NCI-H2107 treated with DMSO at 0.1 percent for 48 hours (cell line): ENCODE results near the gene ARHGAP4.

Experiments
- DNase-seq: peaks from one replicate; lab custom pipeline; 2025; ENCODE audit not compliant: unreplicated experiment; lab: John Stamatoyannopoulos, UW

Gene ARHGAP4

DNA sequence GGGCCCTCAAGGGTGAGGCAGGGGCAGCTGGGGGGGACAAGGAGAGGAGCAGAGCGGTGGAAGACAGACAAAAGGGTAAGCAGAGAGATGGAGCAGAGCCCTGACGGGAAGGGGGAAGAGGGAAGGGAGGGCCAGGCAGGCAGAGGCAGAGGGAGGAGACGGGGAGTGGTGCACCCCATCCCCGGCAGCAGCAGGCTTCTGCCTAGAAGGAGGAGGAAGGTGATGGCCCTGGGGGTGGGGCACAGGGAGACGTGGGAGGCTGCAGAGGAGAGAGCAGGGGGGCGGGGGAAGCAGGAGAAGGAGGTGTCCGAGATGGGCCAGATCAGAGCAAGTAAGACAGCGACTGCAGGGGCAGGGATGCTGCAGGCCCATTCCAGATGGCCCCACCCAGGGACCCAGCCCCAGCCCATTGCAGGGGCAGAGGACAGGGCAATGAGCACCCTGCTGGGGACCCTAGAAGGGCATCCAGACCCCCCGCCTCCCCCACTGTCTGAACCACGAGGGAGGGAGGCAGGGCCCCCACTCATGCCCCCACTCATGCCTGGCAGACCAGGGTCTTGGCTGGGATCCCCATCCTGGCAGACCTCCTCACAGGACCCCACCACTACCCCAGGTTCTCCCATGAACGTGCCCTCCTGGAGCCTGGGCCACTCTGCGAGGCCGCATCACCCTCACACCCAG is 42.8 kb downstream of the ARHGAP4 start:
- DNase-seq: no peak

DNA sequence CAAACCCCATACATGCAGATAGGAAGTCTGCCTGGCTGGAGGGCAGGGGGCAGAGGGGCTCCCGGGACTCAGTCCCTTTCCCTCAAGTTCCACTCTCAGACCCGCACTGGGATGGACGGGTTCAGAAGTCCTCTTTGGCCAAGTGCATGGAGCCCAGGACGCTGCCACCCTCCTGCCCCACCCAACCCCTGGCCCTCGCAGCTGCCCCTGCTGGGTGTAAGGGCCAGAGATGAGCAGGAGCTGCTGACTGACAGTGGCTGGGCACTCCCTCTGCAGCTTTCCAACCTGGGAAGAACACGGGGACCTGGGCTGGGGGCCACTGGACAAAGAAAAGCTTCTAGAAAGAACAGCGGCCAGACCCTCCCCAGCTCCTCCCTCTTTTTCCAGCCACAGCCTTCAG is 43.5 kb downstream of the ARHGAP4 start:
- DNase-seq: no peak

DNA sequence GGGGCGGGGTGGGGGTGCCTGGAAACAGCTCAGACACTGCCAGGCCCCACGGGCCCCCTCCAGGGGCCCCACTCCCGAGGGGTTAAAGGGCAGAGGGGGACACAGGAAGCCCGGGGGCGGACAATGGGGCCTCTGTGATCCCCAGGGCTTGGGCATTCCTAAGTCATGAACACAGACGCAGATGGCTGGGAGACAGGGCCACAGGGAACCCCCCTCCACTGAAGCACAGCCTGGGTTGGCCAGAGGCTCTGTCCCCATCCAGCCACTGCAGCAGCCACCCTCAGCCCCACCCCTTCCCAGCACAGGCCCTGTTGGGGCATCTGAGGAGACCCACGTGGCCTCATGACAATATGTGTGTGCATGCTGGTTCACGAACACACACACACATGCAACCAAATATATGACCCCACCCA is 44.0 kb downstream of the ARHGAP4 start:
- DNase-seq: no peak

DNA sequence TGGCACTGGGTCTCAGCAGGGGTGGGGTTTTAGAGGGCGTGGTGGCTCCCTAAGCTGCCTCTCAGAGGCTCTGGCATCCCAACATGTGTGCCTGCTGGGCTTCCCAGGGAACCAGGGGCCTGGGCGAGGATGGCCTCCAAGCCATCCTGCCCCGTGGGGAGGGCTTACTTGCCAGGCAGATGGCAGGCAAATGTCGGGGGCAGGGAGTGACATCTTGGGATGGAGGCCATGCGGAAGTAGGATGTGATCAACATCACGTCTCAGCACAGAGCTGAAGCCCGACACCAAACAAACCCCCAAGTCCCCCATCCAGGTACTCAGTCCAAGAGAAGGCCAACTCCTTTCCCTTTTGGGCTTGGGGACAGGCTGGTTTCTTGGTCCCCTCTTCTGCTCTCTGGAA is 44.8 kb downstream of the ARHGAP4 start:
- no peak for DNase-seq

DNA sequence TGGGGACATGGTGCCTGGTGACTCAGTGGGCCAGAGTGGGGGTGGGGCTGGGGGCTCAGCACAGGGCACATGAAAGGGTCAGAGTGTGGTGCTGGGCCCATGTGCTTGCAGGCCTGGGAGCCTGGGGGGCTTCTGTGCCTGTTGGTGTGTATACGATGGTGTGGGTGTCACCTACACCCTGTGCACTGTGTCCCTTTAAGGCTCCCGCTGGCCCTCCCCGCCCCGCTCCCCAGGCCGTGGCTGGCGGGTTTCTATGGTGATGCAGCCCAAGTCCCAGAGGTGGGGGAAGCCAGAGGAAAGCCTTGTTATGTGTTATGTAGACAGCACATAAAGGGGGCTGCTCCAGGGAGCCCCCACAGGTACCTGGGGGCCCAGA is 45.6 kb downstream of the ARHGAP4 start:
- no peak for DNase-seq

DNA sequence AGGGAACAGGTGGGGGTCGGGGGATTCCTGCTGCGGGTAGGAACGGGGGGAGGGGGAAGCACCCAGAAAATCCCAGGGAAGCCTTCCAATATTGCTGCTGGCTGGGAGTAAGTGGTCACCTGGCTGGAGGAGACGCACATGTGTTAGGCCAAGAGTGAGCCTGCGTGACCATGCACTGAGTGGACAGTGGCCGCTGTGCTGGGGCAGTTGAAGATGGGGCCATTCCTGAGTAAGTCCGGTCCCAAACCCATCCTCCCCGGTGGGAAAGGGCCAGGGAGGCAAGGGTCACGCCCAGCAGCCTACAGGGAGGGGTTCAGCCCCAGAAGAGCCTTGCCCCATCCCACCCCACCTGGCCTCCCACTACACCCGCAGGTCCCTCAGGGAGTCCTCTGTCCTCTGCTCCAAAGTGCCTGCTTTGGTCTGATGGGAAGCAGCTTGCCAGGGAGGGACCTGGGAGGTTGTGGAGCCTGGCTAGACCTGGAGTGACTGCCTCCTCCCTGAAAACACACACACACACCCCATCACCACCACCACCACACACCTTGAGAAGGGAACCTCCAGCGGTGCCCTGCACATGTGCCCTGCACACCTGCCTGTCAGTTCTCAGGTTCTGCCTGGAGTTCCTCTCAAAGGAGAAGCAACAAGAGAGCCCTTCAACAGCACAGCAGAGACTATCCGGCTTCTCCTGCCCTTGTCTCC is 46.2 kb downstream of the ARHGAP4 start:
- peak; percentile 83 for DNase-seq

DNA sequence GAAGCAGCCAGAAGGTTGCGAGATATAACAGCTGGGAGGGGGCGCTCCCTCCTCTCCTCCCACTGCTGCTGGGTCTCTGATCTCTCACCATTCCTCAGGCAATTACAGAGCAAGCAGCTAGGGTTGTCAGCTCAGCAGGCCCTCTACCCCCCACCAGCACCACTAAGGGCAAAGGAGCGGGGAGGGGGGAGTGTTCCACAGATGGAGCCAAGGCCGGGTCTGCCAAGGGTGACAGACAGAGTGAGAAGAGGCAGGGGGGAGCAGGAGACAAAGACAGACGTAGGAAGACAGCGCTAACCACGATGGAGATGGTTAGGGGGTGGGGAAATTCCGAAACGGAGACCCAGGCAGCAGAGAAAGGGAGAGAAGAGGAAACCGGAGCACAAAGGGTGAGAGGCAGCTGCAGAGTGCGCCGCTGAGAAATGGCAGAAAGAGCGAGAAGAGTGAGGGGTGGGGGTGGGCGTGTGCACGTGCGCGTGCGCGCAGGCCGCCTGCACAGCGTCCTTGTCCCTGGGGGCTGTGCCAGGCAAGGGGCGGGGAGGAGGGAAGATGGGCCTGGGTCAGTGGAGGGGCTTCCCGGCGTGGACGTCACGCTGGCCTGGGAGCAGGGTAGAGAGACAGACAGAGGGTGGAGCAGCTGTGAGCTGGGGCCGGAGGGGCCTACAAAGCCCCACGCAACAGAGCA is 47.0 kb downstream of the ARHGAP4 start:
- peak; percentile 96 for DNase-seq

DNA sequence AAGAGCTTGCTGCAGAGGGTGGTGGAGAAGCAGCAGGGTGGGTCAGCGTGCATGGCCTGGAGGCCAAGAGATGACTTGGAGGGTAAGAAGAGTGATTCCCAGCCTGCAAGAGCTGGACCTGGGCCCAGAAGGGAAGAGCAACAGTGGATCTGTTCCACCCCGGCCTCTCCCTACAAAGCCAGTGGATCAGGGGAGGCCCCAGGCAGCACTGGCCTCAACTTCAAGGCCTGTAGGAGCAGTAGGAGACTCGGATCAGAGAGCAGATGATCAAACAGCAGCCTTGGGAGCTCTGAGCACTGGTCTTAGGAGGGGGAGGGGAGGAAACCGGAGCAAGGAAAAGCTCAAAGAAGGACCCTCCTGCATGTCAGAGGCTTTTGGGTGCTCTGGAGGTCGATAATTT is 47.7 kb downstream of the ARHGAP4 start:
- DNase-seq: no peak

DNA sequence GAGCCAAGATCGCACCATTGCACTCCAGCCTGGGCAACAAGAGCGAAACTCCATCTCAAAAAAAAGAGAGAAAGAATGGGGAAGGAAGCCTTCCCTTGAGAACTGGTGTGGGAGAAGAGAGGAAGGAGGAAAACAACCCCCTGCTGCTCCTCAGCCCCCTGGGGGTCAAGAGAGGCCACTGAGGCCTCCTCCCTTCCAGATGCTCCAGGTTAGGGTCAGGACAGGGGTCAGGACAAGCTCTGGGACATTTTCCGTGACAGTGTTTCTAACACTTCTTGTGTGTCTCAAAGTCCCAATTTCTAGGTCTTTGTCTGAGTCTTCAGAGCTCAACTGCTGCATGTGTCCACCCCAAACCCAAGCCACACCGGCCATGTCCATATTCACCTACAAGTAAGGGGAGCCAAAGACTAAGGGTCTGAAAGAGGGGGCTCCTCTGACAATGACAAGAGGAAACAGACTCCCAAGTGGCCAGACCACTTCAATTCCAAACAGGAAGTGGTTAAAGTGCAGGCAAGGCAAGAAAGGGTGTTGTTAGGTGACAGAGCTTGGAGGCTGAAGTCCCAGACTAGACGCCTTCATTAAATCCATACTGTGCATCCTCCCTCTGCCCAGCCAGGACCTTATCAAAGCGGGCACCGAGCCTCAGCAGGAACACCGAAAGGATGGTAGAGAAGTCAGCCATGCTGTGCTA is 48.3 kb downstream of the ARHGAP4 start:
- DNase-seq: no peak

DNA sequence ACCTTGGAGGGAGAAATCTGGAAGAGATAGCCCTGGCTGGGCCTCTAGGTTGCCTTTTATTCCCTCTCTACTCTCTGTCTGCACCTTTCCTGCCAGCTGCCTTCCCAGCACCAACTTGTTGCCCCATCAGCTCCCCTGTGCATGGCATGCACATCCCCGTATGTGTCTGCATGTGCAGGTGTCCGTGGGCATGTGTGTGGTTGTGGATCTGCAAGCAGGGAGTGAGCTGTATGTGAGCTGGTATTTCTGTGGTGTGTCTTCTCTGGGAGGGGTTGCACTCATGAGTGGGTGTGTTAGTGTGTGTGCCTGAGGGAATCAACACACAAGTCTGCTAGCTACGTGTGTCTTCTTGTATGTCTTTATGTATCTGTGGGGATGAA is 50.0 kb downstream of the ARHGAP4 start:
- DNase-seq: no peak

DNA sequence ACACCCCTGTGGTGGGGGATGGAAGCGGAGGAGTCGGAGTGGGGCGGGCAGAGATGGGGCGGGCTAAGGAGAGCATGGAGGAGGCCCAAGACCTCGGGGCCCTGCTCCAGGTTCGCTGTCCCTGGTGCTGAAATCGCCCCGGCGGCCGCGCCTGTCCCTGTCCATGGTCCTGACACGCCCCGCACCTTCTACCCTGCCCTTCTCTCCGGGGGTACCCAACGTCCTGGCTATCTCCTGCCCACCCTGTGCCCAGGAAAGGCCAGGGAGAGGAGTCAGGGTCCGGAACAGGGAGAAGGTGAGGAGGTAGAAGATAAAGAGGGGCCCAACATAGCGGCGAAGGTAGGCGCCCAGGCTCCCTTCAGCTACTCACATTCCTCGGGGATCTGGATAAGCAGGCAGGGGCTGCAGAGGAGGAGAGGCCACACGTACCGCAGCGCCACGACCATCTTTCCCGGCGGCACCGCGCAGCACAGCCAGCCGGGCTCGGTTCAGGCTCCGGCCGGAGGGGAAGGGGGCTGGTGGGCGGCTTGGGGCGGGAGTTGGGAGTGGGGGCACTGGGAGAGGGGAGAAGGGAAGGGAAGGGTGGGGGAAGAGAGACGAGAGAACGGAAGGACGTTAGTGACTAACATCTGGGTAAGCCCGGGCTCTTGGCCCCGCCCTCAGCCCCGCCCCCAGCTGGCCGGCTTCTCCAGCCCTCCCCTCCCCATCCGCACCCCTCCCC is 50.5 kb downstream of the ARHGAP4 start:
- no peak for DNase-seq

DNA sequence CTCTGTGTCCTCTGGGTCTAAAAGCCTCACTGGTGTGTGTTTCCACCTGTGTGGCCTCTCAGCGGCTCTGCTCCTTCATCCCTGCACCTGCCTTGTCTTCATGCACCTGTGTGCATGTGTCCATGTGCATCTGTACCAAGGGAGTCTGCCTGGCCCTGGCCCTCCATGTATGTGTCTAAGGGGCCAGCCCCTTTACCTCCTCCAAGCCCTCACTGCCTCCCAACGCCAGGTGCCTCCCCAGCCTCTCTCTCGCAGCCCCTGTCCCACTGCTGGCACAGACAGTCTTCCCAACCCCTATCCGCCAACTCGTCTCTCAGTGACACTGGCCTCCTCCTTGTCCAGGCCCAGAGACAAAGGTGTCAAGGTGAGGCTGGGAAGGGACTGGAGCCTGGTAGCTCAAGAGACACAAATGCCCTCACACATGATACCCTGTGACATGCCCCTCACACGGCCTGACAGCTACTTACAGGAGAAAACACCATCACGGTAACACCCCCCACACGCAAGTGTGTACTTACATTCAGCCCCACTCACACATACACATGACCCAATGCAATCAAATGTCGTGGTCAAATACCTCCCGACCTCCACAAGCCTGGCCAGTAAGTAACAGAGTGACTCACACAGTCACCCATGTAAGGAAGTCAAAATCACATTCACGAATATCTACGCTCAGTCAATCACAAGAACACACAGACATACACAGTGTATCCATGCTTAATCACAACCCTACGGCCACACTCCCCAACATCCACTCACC is 51.5 kb downstream of the ARHGAP4 start:
- no peak for DNase-seq

DNA sequence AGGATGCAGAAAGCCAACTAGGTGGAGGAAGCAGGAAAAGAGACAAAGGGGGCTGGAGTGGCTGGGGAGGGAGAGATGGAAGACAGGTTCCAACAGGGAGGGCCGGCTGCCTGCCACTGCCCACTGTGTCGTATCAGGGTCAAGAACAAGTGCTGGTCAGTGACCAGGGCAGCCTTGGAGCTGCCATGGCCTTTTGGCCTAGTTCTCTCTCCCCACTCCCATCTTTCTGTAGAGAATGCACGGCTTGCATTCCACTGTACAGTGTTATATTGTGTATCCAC is 52.0 kb downstream of the ARHGAP4 start:
- no peak for DNase-seq

DNA sequence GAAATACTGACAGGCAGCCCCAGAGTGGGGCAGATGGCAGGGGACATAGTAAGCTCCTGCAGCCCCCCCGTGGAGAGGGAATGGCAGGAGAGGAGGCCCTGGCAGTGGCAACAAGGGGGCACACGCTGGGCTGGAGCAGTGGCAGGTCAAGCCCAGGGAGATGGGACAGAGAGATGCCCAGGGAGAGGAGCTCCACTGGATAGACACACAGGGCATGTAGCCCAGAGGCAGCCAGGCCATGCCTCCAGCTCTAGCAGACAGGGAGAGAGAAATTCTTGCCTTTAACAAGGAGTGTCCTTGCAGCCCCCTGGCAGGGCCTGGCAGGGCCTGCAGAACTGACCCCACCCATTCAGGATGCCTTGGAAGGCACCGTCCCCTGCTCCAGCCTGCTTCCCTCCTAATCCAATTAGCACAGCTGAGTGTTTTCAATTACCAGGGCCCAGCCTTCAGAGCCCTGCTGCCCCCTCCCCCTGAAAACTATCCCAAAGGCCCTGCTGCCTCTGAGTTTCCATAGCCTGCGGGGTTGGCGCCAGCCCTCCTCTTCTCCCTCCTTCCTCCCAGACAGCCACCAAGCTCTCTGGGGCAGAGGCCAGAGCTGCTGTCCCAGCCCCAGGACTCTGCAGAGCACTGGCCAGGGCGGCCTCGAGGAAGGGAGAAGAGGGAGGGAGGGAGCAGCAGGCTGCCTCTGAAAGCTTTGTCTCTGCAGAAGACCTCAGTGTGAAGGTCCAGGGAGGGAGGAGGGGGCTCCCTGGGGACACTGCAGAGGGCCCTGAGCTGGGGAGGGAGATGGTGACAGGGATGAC is 52.6 kb downstream of the ARHGAP4 start:
- DNase-seq: no peak

DNA sequence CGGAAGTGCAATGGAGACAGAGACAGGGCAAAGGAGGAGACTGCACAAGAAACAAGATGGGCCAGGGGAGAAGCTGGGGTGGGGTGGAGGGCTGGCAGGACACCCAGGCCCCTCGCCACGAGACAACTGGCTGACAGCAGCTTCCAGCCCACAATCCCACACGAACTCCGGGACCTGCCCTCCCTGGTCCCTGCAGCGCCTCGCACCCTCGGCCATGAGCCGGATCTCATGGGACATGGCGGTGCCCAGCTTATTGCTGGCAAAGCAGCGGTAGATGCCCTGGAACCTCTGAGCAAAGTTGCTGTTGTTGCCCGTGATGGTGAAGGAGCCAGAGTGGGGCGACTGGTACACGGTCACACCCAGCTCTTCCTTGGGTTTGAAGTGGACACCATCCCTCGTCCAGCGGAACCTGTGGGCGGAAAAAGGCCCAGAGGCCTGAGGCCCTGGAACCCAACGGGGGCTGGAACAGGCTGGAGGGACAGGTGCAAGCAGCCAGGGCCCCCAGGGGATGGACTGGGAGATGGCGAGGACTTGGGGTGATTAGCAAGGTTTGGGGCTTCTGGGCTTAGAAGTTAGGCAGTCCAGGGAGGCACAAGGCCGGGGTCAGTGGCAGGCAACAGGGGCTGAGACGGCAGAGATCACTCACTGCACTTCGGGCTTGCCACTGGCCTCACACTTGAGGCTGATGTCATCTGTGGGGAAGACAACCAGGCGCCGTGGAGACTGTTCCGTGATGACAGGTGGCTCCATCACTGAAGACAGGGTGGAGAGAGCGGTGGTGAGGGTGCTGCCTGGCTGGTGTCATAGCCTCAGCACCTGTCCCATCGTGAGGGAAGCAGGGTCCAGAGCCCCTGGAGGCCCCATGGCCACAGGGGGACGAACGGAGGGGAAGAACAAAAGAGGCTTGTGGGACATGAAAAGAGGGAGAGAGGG is 53.9 kb downstream of the ARHGAP4 start:
- DNase-seq: no peak

DNA sequence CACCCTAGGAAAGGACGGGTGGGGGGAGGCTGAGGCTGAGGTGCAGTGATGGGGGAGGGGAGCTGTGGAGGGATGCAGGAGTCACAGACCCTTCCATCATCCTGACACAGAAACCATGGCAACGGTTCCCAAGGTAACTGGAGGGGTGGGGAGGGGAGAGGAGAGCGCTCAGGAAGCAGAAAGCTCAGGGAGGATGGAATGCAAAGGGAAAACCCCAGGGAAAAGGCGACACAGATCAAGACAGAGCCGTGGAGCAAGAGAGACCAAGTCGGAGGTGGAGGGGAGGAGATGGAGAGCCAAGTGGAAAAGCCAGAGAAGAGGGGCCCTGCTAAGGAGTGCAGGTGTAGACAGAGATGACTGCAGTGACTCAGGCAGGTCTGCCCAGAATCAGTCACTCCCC is 54.6 kb downstream of the ARHGAP4 start:
- DNase-seq: no peak

DNA sequence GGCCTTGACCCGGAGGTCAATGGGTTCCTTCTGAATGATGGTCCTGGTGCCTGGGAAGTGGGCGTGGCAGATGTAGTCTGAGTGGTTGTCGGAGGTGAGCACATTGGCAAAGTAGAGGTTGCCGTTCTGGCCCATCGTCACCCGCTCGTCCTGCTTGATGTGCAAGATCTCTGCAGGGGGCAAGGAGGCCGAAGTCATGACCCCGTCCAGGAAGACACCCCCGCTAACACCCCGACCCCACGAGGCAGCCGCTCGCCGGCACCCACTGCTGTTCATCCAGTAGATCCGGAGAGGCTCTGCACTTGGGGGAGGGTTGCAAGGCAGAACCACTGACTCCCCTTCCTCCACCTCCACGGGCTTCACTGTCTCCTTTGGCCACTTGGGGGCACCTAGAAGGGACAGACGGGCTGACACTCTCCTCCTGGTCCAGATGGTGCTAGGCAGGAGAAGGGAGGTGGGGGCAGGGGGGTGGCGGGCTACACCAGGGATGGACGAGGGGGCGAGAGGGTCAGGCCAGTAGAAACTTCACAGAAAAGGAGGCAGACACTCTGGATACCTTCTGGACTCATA is 55.2 kb downstream of the ARHGAP4 start:
- DNase-seq: no peak

DNA sequence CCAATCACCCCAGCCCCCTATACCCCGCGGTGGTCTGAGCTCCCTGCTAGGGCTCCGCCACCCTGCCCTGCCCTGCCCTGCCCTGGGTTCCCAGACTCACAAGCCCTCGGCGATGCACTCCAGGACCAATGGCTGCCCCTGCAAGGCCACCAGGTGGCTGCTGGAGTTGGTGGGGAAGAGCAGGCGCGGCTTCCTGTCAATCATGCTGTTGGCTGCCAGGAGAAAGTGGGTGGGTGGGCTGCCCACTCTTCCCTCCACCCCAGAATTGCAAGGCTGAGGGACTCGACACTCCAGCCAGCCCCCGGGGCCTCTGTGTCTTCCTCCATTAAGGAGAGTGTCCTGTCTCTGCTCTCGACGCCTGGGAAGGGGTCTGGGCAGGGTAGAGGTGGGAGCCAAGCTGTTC is 55.8 kb downstream of the ARHGAP4 start:
- no peak for DNase-seq
